Fibroblast of peridontal ligament (primary cell): ENCODE results near the gene CRIM1.

Experiments
- DNase-seq: peaks from one replicate; pipeline ENCODE4 v3.0.0-alpha.2; 2010; ENCODE audit errors: extremely low read depth

The CRIM1 gene

GRCh38 chr2:36423619-36424120, 68.1 kb downstream of the CRIM1 start:
- DNase-seq: no peak

- DNase-seq: peak; percentile 90
Observed at GRCh38 chr2:36425608-36426355, 70.2 kb downstream of the CRIM1 start.

- peak; percentile 43 for DNase-seq
Observed at GRCh38 chr2:36427790-36428243, 72.2 kb downstream of the CRIM1 start.

- DNase-seq: no peak
Observed at GRCh38 chr2:36430549-36430948, 75.0 kb downstream of the CRIM1 start.

GRCh38 chr2:36432479-36432878, 76.9 kb downstream of the CRIM1 start:
- no peak for DNase-seq

GRCh38 chr2:36433311-36434217, 78.0 kb downstream of the CRIM1 start:
- peak; percentile 87 for DNase-seq

GRCh38 chr2:36438449-36438977, 82.9 kb downstream of the CRIM1 start:
- peak; percentile 98 for DNase-seq

GRCh38 chr2:36439084-36439483, 83.5 kb downstream of the CRIM1 start:
- DNase-seq: no peak

GRCh38 chr2:36441065-36441625, 85.6 kb downstream of the CRIM1 start:
- no peak for DNase-seq

GRCh38 chr2:36441816-36442215, 86.2 kb downstream of the CRIM1 start:
- DNase-seq: peak; percentile 95

- DNase-seq: no peak
Observed at GRCh38 chr2:36444216-36444936, 88.8 kb downstream of the CRIM1 start.

GRCh38 chr2:36445185-36445866, 89.7 kb downstream of the CRIM1 start:
- DNase-seq: no peak

GRCh38 chr2:36446294-36446693, 90.7 kb downstream of the CRIM1 start:
- DNase-seq: no peak

- no peak for DNase-seq
Observed at GRCh38 chr2:36449213-36449612, 93.6 kb downstream of the CRIM1 start.

- DNase-seq: peak; percentile 72
Observed at GRCh38 chr2:36449943-36450392, 94.4 kb downstream of the CRIM1 start.

GRCh38 chr2:36450466-36451196, 95.1 kb downstream of the CRIM1 start:
- peak; percentile 92 for DNase-seq

- no peak for DNase-seq
Observed at GRCh38 chr2:36451512-36451911, 95.9 kb downstream of the CRIM1 start.

- DNase-seq: peak; percentile 95
Observed at GRCh38 chr2:36452260-36452659, 96.7 kb downstream of the CRIM1 start.

- no peak for DNase-seq
Observed at GRCh38 chr2:36453652-36454051, 98.1 kb downstream of the CRIM1 start.

GRCh38 chr2:36455011-36455410, 99.4 kb downstream of the CRIM1 start:
- DNase-seq: no peak
